ENCODE data around the gene SPATA21.

Gene SPATA21

GRCh38 chr1:16392740-16393569, 44.3 kb downstream of the SPATA21 start:
- TF ChIP-seq POLR2A (IDR thresholded peaks at IDR 0.05; ENCODE audit: low read depth, low read length) = no peak
- DNase-seq (ENCODE audit: insufficient read length, low spot score) (no peak), FAIRE-seq (no peak)

GRCh38 chr1:16391411-16391810, 45.8 kb downstream of the SPATA21 start:
- no peak for TF ChIP-seq POLR2A (IDR thresholded peaks at IDR 0.05; ENCODE audit: low read depth, low read length)
- FAIRE-seq (no peak), DNase-seq (ENCODE audit: insufficient read length, low spot score) (no peak)

- TF ChIP-seq POLR2A (IDR thresholded peaks at IDR 0.05; ENCODE audit: low read depth, low read length) = no peak
- DNase-seq (ENCODE audit: insufficient read length, low spot score) = no peak
- FAIRE-seq = no peak
These were observed 49.7 kb downstream of the SPATA21 start for GRCh38 chr1:16387201-16388188.

- FAIRE-seq (peak; percentile 69), DNase-seq (ENCODE audit: insufficient read length, low spot score) (peak; percentile 62)
- no peak for TF ChIP-seq POLR2A (IDR thresholded peaks at IDR 0.05; ENCODE audit: low read depth, low read length)
These were observed 50.6 kb downstream of the SPATA21 start for GRCh38 chr1:16386454-16387113.

GRCh38 chr1:16385659-16386453, 51.4 kb downstream of the SPATA21 start:
- FAIRE-seq = no peak
- DNase-seq (ENCODE audit: insufficient read length, low spot score) = no peak
- no peak for TF ChIP-seq POLR2A (IDR thresholded peaks at IDR 0.05; ENCODE audit: low read depth, low read length)

- DNase-seq (ENCODE audit: insufficient read length, low spot score) = no peak
- no peak for TF ChIP-seq POLR2A (IDR thresholded peaks at IDR 0.05; ENCODE audit: low read depth, low read length)
- no peak for FAIRE-seq
These were observed 53.3 kb downstream of the SPATA21 start for GRCh38 chr1:16383888-16384287.

GRCh38 chr1:16380868-16381267, 56.4 kb downstream of the SPATA21 start:
- no peak for TF ChIP-seq POLR2A (IDR thresholded peaks at IDR 0.05; ENCODE audit: low read depth, low read length)
- DNase-seq (ENCODE audit: insufficient read length, low spot score) = no peak
- no peak for FAIRE-seq

- FAIRE-seq (no peak), DNase-seq (ENCODE audit: insufficient read length, low spot score) (no peak)
- no peak for TF ChIP-seq POLR2A (IDR thresholded peaks at IDR 0.05; ENCODE audit: low read depth, low read length)
These were observed 58.8 kb downstream of the SPATA21 start for GRCh38 chr1:16378443-16378842.

- FAIRE-seq = no peak
- no peak for DNase-seq (ENCODE audit: insufficient read length, low spot score)
- no peak for TF ChIP-seq POLR2A (IDR thresholded peaks at IDR 0.05; ENCODE audit: low read depth, low read length)
These were observed 60.3 kb downstream of the SPATA21 start for GRCh38 chr1:16376971-16377370.

GRCh38 chr1:16375521-16376340, 61.5 kb downstream of the SPATA21 start:
- FAIRE-seq = no peak
- no peak for DNase-seq (ENCODE audit: insufficient read length, low spot score)
- TF ChIP-seq POLR2A (IDR thresholded peaks at IDR 0.05; ENCODE audit: low read depth, low read length) = no peak

- no peak for TF ChIP-seq POLR2A (IDR thresholded peaks at IDR 0.05; ENCODE audit: low read depth, low read length)
- DNase-seq (ENCODE audit: insufficient read length, low spot score) = no peak
- FAIRE-seq = no peak
These were observed 63.0 kb downstream of the SPATA21 start for GRCh38 chr1:16374266-16374665.

- DNase-seq (ENCODE audit: insufficient read length, low spot score) (no peak), FAIRE-seq (no peak)
- no peak for TF ChIP-seq POLR2A (IDR thresholded peaks at IDR 0.05; ENCODE audit: low read depth, low read length)
These were observed 64.5 kb downstream of the SPATA21 start for GRCh38 chr1:16372535-16373285.
